ENCODE results near the gene ITGB5. TPM values are rescaled to one million over a fixed set of nuclear protein-coding genes. Genes with fewer than 3 reads are reported as not detected.

Gene ITGB5
- total RNA-seq, 1 donor from 2014 or later = 141 TPM

DNA sequence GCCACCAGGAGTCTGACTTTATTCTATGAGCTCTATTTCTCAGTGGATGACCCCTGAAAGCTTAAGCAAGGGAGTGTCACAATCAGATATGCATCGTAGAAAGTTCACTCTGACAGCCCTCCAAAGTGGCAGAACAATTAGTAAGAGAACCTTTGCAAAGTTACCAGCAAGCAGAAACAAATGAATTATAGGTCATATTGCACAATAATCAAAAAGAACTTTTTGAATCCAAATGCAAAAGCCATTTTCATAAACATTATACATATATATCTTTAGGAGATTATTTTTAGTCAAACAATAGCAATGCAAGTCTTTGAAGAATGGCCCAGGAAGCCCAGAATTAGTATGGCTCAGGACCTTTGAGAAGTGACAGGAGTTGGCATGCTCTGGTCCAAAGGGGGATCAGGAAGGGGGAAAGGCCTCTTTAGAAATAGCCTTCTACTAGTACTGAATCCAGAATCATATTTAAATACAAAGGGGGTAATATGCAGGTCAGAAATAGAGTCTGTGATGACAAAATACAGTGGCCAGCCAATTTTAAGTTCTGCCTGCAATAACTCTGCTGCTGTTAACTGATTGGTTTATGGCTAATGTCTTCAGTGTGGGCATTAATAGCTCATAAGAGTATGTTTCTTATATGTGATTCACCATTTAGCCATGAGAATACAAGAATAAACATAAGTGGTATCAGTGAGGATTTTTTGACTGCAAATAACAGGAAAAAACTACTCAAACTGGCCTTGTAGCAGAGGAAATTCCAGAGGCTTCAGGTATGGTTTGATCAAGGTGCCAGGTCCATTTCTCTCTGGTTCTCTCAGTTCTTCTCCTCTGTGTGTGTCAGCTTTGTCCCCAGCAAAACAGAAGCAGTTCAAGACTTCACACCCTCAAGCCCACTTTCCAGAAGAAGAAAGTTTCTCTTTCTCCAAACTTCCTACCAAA lies 17.0 kb upstream of the ITGB5 start:
- TF ChIP-seq, protein P1, sequence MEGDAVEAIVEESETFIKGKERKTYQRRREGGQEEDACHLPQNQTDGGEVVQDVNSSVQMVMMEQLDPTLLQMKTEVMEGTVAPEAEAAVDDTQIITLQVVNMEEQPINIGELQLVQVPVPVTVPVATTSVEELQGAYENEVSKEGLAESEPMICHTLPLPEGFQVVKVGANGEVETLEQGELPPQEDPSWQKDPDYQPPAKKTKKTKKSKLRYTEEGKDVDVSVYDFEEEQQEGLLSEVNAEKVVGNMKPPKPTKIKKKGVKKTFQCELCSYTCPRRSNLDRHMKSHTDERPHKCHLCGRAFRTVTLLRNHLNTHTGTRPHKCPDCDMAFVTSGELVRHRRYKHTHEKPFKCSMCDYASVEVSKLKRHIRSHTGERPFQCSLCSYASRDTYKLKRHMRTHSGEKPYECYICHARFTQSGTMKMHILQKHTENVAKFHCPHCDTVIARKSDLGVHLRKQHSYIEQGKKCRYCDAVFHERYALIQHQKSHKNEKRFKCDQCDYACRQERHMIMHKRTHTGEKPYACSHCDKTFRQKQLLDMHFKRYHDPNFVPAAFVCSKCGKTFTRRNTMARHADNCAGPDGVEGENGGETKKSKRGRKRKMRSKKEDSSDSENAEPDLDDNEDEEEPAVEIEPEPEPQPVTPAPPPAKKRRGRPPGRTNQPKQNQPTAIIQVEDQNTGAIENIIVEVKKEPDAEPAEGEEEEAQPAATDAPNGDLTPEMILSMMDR (IDR thresholded peaks at IDR 0.05; ENCODE audit: insufficient read depth, low read length, severe bottlenecking) = no peak
- DNase-seq (ENCODE audit: low read depth) (no peak), FAIRE-seq (no peak)
- Histone ChIP-seq H3K36me3 (ENCODE audit: control insufficient read depth, insufficient read depth, low read length) (no peaks in the 10 kb centered on the region), H3K4me3 (ENCODE audit: low read depth, low read length) (no peak overlapping the region), H3K27me3 (ENCODE audit: control insufficient read depth, insufficient read depth, low read length) (no peaks in the 10 kb centered on the region)

DNA sequence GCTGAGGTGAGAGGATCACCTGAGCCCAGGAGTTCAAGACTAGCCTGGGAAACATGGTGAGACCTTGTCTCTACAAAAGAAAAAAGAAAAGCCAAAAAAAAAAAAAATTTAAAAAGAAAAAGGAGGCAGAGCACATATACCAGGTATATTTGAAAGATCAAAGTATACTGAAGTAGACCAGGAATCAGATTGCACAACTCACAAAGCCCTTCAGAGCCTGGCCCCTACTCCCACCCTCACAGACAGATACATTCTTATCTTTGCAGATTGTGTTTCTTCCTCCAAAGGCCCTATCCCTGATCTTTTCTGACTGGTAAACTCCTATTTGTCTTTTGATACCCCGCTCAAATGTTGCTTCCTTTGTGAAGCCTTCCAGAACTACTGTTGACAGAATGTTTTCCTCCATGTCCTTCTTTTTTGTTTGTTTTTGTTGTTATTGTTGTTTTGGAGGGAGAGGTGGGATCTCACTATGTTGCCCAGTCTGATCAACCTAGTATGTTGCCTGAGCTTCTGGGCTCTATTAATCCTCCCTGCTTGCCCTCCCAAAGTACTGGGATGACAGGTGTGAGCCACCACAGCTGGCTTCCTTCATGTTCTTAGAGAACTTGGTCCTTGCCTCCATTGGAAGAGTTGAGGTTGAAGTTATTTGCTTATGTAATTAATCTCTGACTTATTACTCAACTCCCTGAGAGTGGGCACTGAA lies 9.8 kb upstream of the ITGB5 start:
- H3K4me3 ChIP-seq (ENCODE audit: low read depth, low read length) = no peak overlapping the region
- DNase-seq (ENCODE audit: low read depth) (no peak), FAIRE-seq (no peak)
- TF ChIP-seq, protein P1 (IDR thresholded peaks at IDR 0.05; ENCODE audit: insufficient read depth, low read length, severe bottlenecking) = no peak
- no peaks in the 10 kb centered on the region for H3K27me3 ChIP-seq (ENCODE audit: control insufficient read depth, insufficient read depth, low read length)
- no peaks in the 10 kb centered on the region for H3K36me3 ChIP-seq (ENCODE audit: control insufficient read depth, insufficient read depth, low read length)

DNA sequence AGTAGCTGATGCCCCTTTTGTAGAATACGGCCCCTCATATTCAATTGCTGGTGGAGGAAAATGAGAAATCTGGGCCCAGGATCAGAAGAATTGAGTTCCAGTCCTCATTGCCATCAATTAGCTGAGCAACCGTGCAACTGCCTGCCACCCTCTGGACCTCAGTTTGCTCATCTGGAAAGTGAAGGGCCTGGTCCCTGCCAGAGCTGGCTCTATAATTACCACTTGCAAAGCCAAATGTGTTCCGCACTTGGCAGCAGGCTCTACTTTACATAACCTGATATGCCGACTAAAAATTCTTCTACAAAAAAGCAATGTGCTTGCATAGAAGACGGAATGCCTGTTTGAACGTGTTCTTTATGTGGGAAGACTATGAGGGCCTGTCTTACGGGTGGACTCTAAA lies 8.6 kb upstream of the ITGB5 start:
- TF ChIP-seq, protein P1 (IDR thresholded peaks at IDR 0.05; ENCODE audit: insufficient read depth, low read length, severe bottlenecking) = no peak
- no peaks in the 10 kb centered on the region for H3K27me3 ChIP-seq (ENCODE audit: control insufficient read depth, insufficient read depth, low read length)

DNA sequence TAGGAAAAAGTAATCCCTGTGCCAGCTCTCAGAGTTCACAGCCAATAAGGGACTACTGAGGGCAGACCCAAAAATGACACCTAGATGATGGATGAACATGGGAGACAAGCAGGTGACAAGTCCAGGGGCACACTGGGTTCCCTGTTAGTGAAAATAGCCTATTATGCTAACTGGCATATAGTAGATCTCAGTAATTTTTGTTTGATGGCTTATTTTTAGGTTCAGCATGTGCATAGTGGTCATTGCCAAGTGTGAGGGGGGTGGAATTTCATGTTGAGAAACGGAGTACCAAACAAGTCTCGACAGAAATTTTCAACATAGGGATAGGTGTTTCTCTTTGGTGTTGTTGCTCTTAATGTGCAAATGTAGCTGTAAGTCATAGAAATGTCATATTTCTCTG lies 6.4 kb upstream of the ITGB5 start:
- FAIRE-seq (no peak), DNase-seq (ENCODE audit: low read depth) (peak; percentile 76)
- no peak overlapping the region for H3K4me3 ChIP-seq (ENCODE audit: low read depth, low read length)
- H3K27me3 ChIP-seq (ENCODE audit: control insufficient read depth, insufficient read depth, low read length) = no peaks in the 10 kb centered on the region
- TF ChIP-seq, protein P1 (IDR thresholded peaks at IDR 0.05; ENCODE audit: insufficient read depth, low read length, severe bottlenecking) = no peak
- no peaks in the 10 kb centered on the region for H3K36me3 ChIP-seq (ENCODE audit: control insufficient read depth, insufficient read depth, low read length)

More for the DNA sequence above, 8.6 kb upstream of the ITGB5 start:
- FAIRE-seq (no peak), DNase-seq (ENCODE audit: low read depth) (no peak)
- Histone ChIP-seq H3K4me3 (ENCODE audit: low read depth, low read length) (no peak overlapping the region), H3K36me3 (ENCODE audit: control insufficient read depth, insufficient read depth, low read length) (no peaks in the 10 kb centered on the region)

DNA sequence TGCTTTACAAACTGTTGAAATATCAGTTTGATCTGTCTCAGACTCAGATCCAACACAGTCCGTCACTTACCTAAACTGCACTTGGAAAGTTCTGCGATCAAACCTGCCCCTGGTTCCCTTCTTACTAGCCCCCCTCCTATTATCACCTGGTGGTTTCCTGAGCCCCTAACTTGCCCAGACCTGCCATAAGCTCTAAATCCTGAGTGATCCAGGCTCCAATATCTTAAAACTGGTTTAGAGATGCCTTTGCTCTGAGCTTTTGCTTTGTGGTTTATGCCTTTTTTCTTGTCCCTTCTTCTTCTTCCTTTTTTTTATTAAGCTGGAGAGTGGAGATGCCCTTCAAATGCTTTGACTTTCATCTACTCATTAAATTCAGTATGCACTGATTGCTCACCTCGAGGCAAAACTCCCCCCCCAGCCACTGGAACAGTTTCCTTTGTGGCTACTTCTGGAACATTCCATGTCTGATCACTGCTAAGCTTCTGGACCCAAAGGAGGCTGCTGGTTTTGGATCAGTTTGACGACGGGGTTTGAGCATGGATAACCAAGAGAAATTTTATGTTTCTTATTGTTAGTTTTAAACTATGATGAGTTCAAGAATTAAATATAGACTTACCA lies 3.5 kb upstream of the ITGB5 start:
- FAIRE-seq (no peak), DNase-seq (ENCODE audit: low read depth) (peak; percentile 51)
- H3K27me3 ChIP-seq (ENCODE audit: control insufficient read depth, insufficient read depth, low read length) = no peaks in the 10 kb centered on the region
- H3K36me3 ChIP-seq (ENCODE audit: control insufficient read depth, insufficient read depth, low read length) = no peaks in the 10 kb centered on the region
- TF ChIP-seq, protein P1 (IDR thresholded peaks at IDR 0.05; ENCODE audit: insufficient read depth, low read length, severe bottlenecking) = no peak
- no peak overlapping the region for H3K4me3 ChIP-seq (ENCODE audit: low read depth, low read length)

Measured in bronchial epithelial cell (primary cell).